Measurements from ENCODE around the gene NOMO2.
"Not testable (repeated sequence)": the region's sequence is repeated elsewhere in the genome, so short reads cannot be mapped to it uniquely, and the experiment has no call there.

NOMO2 gene

GRCh38 chr16:18522637-18523036, 39.3 kb downstream of the NOMO2 start:
- not testable (repeated sequence) for DNase-seq (ENCODE audit: low spot score)

GRCh38 chr16:18521445-18522181, 40.3 kb downstream of the NOMO2 start:
- DNase-seq (ENCODE audit: low spot score), result not testable (repeated sequence)

- not testable (repeated sequence) for DNase-seq (ENCODE audit: low spot score)
Measured at GRCh38 chr16:18518536-18519283, 43.2 kb downstream of the NOMO2 start.

- not testable (repeated sequence) for DNase-seq (ENCODE audit: low spot score)
Measured at GRCh38 chr16:18498430-18498829, 63.5 kb downstream of the NOMO2 start.

- not testable (repeated sequence) for DNase-seq (ENCODE audit: low spot score)
Measured at GRCh38 chr16:18497032-18497431, 64.9 kb downstream of the NOMO2 start.

- not testable (repeated sequence) for DNase-seq (ENCODE audit: low spot score)
Measured at GRCh38 chr16:18492118-18492897, 69.6 kb downstream of the NOMO2 start.

GRCh38 chr16:18436025-18436424, 125.9 kb downstream of the NOMO2 start:
- DNase-seq (ENCODE audit: low spot score), result not testable (repeated sequence)

- DNase-seq (ENCODE audit: low spot score), result not testable (repeated sequence)
Measured at GRCh38 chr16:18415827-18416226, 146.1 kb downstream of the NOMO2 start.

- DNase-seq (ENCODE audit: low spot score), result not testable (repeated sequence)
Measured at GRCh38 chr16:18409532-18410293, 152.2 kb downstream of the NOMO2 start.

GRCh38 chr16:18401851-18402657, 159.8 kb downstream of the NOMO2 start:
- not testable (repeated sequence) for DNase-seq (ENCODE audit: low spot score)

- not testable (repeated sequence) for DNase-seq (ENCODE audit: low spot score)
Measured at GRCh38 chr16:18401159-18401558, 160.7 kb downstream of the NOMO2 start.

GRCh38 chr16:18394363-18394762, 167.5 kb downstream of the NOMO2 start:
- not testable (repeated sequence) for DNase-seq (ENCODE audit: low spot score)

GRCh38 chr16:18387767-18388166, 174.1 kb downstream of the NOMO2 start:
- not testable (repeated sequence) for DNase-seq (ENCODE audit: low spot score)

GRCh38 chr16:18386517-18386916, 175.4 kb downstream of the NOMO2 start:
- not testable (repeated sequence) for DNase-seq (ENCODE audit: low spot score)

- not testable (repeated sequence) for DNase-seq (ENCODE audit: low spot score)
Measured at GRCh38 chr16:18385285-18385684, 176.6 kb downstream of the NOMO2 start.

- not testable (repeated sequence) for DNase-seq (ENCODE audit: low spot score)
Measured at GRCh38 chr16:18384869-18385268, 177.0 kb downstream of the NOMO2 start.

- DNase-seq (ENCODE audit: low spot score), result not testable (repeated sequence)
Measured at GRCh38 chr16:18384098-18384636, 177.7 kb downstream of the NOMO2 start.

GRCh38 chr16:18382696-18383095, 179.2 kb downstream of the NOMO2 start:
- DNase-seq (ENCODE audit: low spot score), result not testable (repeated sequence)
